ENCODE data around the gene NAA80. TPM values are rescaled to one million over a fixed set of nuclear protein-coding genes. Genes with fewer than 3 reads are reported as not detected.
A peak's percentile ranks its signal among the peaks of the same experiment; 100 is the strongest.

The NAA80 gene
- total RNA-seq, 2 experiments from 2014 or later = 41.5 to 49.4 TPM

DNA sequence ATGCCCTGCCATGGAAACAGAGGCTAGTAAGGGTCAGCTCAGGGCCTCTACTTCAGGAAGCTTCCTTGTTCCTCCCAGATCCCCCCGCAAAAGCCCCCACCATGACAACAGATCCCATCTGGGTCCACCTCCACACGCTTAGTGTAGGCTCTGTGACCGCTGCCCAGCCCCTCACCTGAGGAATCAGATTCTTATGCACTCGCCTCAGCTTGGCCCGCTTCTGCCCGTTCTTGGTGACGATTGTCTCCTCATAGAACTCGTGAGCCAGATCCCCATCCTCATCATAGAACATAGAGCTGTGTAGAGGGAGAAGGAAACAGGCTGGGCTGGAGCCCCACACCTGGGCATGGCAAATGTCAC is 27.0 kb upstream of the NAA80 start:
- Mint-ChIP-seq H3K4me3 (peak overlapping the region; percentile 13), H3K36me3 (ENCODE audit: low read depth) (peaks cover 27% of the 10 kb centered on the region), H3K27ac (no peak overlapping the region), H3K27me3 (no peaks in the 10 kb centered on the region), H3K9me3 (no peaks in the 10 kb centered on the region), H3K4me1 (peaks cover 35% of the 10 kb centered on the region)
- POLR2A ChIA-PET = interaction anchor here (31.7 kb wide), 1 partner anchor 16 kb away, joined by 704 read pairs; the partner anchor contains the start of genes CYB561D2, NPRL2, RASSF1 and TUSC2
- CTCF ChIA-PET = interaction anchor here (2.9 to 6.7 kb wide), 2 partner anchors 11 to 27 kb away, joined by 23 to 82 read pairs; partner anchors contain the start of genes HYAL3 and NAA80
- DNase-seq = no peak

DNA sequence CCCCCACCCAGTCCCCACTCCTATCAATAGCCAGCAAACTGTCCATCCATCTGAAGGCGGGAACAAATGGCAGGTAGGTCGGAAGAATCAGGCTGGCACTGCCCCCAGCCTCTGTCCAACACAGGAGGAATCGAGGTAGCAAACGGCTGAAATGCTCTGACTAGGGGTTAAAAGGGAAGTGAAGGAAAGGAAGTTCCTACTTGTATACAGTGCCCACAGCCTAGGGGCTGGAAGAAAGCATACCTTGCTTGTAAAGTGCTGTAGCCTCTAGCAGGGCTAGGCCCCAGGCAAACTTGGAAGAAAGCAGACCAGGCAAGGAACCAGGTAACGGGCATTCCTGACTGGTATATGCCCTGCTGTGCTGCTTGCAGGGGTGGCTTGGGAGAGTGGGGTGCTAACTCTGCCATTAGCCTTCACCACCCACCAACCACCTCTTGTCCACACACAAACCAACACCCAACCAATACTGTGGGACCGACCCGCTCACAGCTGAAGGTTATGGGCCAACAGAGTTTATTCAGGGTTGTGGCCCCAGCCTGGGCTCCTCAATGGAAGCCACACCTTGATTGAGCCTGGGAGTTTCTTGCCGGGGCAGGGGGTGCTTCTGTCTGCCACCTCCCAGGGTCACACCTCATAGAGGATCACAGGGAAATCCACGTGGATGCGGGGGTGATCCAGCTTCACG is 26.4 kb upstream of the NAA80 start:
- no peak for DNase-seq
- Mint-ChIP-seq H3K4me1 (peaks cover 31% of the 10 kb centered on the region), H3K27me3 (no peaks in the 10 kb centered on the region), H3K27ac (no peak overlapping the region), H3K4me3 (no peak overlapping the region), H3K36me3 (ENCODE audit: low read depth) (peaks cover 22% of the 10 kb centered on the region), H3K9me3 (no peaks in the 10 kb centered on the region)
- POLR2A ChIA-PET = interaction anchor here (31.7 kb wide), 1 partner anchor 17 kb away, joined by 704 read pairs; the partner anchor contains the start of genes CYB561D2, NPRL2, RASSF1 and TUSC2
- CTCF ChIA-PET = interaction anchor here (1.5 to 6.7 kb wide), 6 partner anchors 10 to 131 kb away, joined by 7 to 82 read pairs (median 10); partner anchors contain the start of genes HYAL1, HYAL3, IFRD2 and NAA80

DNA sequence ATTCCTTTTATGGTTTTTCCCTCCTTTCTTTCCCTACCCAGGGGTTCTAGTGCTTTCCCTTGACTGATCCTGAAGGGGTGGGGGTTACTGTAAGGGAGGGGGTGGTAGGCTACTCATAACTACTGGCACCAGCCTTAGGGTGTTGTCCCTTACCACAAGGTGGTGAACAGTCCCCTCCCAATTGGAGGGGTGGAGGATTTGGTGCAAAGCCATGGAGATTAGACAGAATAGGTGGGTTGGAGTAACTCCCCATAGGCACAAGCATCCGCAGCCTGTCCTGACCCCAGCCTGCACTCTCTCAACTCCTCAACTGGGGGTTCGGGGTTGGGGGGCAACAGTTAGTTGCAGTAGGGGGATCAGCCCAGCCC is 25.9 kb upstream of the NAA80 start:
- Mint-ChIP-seq H3K4me1 (peaks cover 35% of the 10 kb centered on the region), H3K27ac (no peak overlapping the region), H3K4me3 (no peak overlapping the region), H3K9me3 (no peaks in the 10 kb centered on the region), H3K27me3 (no peaks in the 10 kb centered on the region), H3K36me3 (ENCODE audit: low read depth) (peaks cover 17% of the 10 kb centered on the region)
- ChIA-PET POLR2A (interaction anchor here (1.8 to 31.7 kb wide), 3 partner anchors 18 to 33 kb away, joined by 8 to 704 read pairs (median 21); partner anchors contain the start of genes CYB561D2, HYAL3, IFRD2 and NAA80), CTCF (interaction anchor here (0.7 to 6.7 kb wide), 11 partner anchors 10 to 131 kb away, joined by 3 to 82 read pairs (median 7); partner anchors contain the start of genes HYAL1, HYAL3, IFRD2 and NAA80)
- no peak for DNase-seq

DNA sequence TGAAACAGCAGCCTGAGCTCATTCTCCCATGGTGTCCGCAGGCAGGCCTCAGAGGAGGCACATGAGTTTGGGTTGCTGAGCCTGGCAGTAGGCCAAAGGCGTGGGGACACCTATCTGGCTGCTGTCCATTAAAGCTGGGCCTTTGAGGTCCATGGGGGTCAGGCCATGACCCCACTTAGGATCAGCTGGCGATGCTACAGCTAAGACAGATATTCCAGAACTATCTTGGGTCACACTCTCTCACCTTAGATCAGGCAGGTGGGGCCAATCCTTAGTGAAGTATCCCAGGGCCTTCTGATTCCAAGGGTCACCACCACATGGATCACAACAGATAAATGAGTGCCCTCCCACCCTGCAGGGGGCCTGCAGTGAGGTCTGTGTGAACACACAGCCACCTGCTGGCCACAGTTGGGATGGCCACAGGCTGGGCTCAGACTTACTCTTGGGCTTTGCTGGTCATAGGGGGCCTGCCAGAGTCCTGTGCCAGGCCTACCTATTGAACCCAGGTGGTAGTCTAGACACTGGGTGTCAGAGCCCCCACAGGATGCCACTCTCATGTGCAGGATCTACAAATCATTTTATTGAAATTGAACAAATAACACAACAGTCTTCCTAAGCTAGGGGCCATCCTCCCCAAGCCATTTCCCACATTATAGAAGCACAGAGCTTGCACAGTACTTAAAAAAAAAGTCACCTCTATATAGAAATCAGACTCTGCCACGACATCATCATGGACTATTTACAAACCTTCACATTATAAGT is 25.3 kb upstream of the NAA80 start:
- CTCF ChIA-PET = interaction anchor here (0.6 to 6.7 kb wide), 23 partner anchors 10 to 130 kb away, joined by 3 to 82 read pairs (median 5); partner anchors contain the start of genes CYB561D2, GNAI2, HYAL1 and HYAL3
- Mint-ChIP-seq H3K4me1 (peaks cover 41% of the 10 kb centered on the region), H3K4me3 (no peak overlapping the region), H3K27ac (no peak overlapping the region), H3K9me3 (no peaks in the 10 kb centered on the region), H3K36me3 (ENCODE audit: low read depth) (peaks cover 12% of the 10 kb centered on the region), H3K27me3 (no peaks in the 10 kb centered on the region)
- POLR2A ChIA-PET = interaction anchor here (1.0 to 31.7 kb wide), 4 partner anchors 9 to 33 kb away, joined by 3 to 704 read pairs (median 14); partner anchors contain the start of genes CYB561D2, HYAL3, IFRD2 and NAA80
- DNase-seq = peak; percentile 69

DNA sequence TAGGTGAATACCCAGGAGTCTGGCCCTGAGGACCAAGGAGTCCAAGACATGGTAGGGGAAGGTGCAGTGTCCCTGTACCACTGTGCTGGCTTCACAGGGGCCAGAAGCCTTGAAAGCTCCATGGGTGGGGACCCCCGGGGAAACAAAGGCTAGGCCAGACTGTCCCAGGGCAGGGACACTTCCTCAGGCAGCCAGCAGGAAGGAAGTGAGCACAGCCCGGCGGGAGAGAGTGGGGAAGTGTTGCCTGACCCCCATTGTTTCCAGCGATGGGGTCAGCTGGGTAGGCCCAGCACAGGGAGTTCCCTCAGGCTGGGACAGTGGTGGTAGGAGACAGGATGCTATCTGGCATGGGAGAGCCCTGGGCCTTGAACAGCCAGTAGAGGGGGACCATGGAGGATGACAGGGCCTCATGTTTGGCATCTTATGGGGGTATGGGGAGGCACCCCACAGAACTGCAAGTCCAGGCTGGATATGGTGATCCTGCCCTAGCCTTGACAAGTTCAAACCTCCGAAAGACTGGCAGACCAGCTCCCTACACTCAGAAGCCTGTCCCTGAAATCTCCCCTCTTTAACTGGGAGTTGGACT is 24.5 kb upstream of the NAA80 start:
- Mint-ChIP-seq H3K4me3 (no peak overlapping the region), H3K27me3 (no peaks in the 10 kb centered on the region), H3K9me3 (no peaks in the 10 kb centered on the region), H3K36me3 (ENCODE audit: low read depth) (peaks cover 8% of the 10 kb centered on the region), H3K4me1 (peaks cover 48% of the 10 kb centered on the region), H3K27ac (peak overlapping the region; percentile 31)
- no peak for DNase-seq
- CTCF ChIA-PET = interaction anchor here (0.6 to 6.7 kb wide), 20 partner anchors 9 to 129 kb away, joined by 3 to 82 read pairs (median 6); partner anchors contain the start of genes CYB561D2, GNAI2, HYAL1 and HYAL3
- POLR2A ChIA-PET = interaction anchor here (1.0 to 31.7 kb wide), 4 partner anchors 9 to 32 kb away, joined by 3 to 704 read pairs (median 14); partner anchors contain the start of genes CYB561D2, HYAL3, IFRD2 and NAA80

DNA sequence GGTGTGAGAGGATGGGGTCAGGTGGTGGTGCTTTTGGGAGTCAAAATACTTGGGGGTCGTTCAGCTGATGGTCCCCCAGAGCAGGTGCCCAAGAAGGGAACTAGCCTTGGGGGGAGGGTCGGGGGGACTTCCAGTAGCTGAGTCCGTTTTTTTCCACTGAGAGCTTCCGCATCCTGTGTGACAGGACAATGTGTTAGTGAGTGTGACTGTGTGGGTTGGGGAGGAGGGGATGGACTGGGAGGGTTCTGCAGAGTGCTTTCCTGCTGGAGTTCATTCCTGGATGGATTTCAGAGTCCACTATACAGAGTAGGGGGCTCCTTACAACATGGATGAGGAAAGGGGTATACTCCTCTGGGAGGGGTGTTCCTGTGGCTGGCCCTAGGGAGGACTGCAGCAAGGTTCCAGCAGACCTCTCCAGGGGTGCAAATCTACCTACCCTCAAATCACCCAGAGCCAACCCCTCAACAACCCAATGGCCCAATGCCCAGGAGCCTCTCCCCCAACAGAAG is 23.9 kb upstream of the NAA80 start:
- H3K9me3 Mint-ChIP-seq = no peaks in the 10 kb centered on the region
- no peak overlapping the region for H3K4me3 Mint-ChIP-seq
- CTCF ChIA-PET = interaction anchor here (0.8 to 6.7 kb wide), 4 partner anchors 12 to 48 kb away, joined by 3 to 82 read pairs (median 36); partner anchors contain the start of genes HYAL3, IFRD2 and NAA80
- H3K36me3 Mint-ChIP-seq (ENCODE audit: low read depth) = peaks cover 2% of the 10 kb centered on the region
- H3K4me1 Mint-ChIP-seq = peaks cover 48% of the 10 kb centered on the region
- H3K27me3 Mint-ChIP-seq = no peaks in the 10 kb centered on the region
- POLR2A ChIA-PET = interaction anchor here (2.2 to 31.7 kb wide), 2 partner anchors 19 to 24 kb away, joined by 21 to 704 read pairs; partner anchors contain the start of genes CYB561D2, HYAL3, NAA80 and NPRL2
- no peak for DNase-seq
- peak overlapping the region; percentile 31 for H3K27ac Mint-ChIP-seq

DNA sequence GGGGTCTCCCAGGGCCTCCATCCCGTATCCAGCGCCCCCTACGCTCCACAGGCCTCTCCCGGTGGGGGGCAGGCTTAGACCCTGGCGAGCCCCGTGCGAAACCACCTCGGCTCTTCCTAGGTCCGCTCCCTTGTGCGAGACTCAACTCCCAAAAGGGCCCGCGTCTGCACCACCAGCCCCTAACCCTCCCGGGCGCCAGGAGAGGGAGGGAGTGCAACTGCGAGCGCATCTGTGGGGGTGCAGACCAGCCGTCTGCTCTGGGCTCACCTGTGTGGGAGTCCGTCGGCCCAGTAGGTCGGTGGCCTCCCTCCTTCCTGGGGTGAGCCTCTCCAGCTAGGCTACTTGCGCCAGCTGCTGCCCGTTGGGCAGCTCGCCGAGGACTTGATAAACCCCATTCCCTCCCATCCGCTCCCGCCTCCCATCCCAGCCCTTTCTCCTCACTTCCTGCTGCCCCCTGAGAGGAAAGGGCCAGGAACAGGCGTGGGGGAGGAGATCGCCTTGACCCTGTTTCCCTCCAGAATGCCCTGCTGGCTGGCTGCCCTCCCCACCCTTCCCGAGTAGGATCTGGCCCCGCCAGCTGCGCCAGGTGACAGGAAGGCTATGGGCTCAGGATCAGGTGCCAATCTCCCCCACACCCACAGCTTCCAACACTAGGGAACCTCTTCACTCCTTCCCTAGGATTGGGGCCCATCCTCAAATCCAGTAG is 23.3 kb upstream of the NAA80 start, which contains the start of gene HYAL2:
Gene HYAL2 (minus strand): TSS at position 360 of the 706 bp plus-strand sequence. CDS start 2,256 bp downstream, outside the sequence.
- CTCF ChIA-PET = interaction anchor here (0.8 to 6.7 kb wide), 3 partner anchors 13 to 48 kb away, joined by 3 to 82 read pairs (median 61); partner anchors contain the start of genes HYAL3 and NAA80
- H3K27me3 Mint-ChIP-seq = no peaks in the 10 kb centered on the region
- POLR2A ChIA-PET = interaction anchor here (1.1 to 31.7 kb wide), 3 partner anchors 20 to 76 kb away, joined by 3 to 704 read pairs (median 113); partner anchors contain the start of genes CYB561D2, HYAL3, NAA80 and NPRL2
- DNase-seq = no peak
- no peaks in the 10 kb centered on the region for H3K36me3 Mint-ChIP-seq (ENCODE audit: low read depth)
- H3K9me3 Mint-ChIP-seq = no peaks in the 10 kb centered on the region
- peaks cover 49% of the 10 kb centered on the region for H3K4me1 Mint-ChIP-seq
- peak within 1 kb of the TSS; percentile 72 for H3K4me3 Mint-ChIP-seq
- H3K27ac Mint-ChIP-seq = peak within 1 kb of the TSS; percentile 83

DNA sequence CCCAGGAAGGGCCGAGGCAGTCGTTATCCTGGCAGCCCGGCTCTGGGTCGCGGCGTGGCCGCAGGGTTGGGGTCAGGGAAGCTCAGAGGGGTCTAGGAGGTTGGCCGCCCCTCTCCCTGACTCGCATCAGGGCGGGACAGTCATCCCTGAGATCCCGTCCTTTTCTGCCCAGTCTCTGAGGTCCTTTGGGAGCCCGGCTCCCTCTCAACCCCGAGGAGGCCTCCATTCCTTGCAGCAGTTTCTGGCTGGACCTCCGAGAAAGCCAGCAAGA is 22.8 kb upstream of the NAA80 start:
- H3K4me1 Mint-ChIP-seq = peaks cover 48% of the 10 kb centered on the region
- no peaks in the 10 kb centered on the region for H3K9me3 Mint-ChIP-seq
- no peak for DNase-seq
- H3K27me3 Mint-ChIP-seq = no peaks in the 10 kb centered on the region
- H3K36me3 Mint-ChIP-seq (ENCODE audit: low read depth) = no peaks in the 10 kb centered on the region
- H3K27ac Mint-ChIP-seq = no peak overlapping the region
- ChIA-PET POLR2A (interaction anchor here (1.1 to 31.7 kb wide), 3 partner anchors 21 to 75 kb away, joined by 3 to 704 read pairs (median 113); partner anchors contain the start of genes CYB561D2, HYAL3, NAA80 and NPRL2), CTCF (interaction anchor here (0.9 to 6.7 kb wide), 5 partner anchors 13 to 75 kb away, joined by 3 to 82 read pairs (median 6); partner anchors contain the start of genes HYAL3, NAA80 and RASSF1)
- H3K4me3 Mint-ChIP-seq = peak overlapping the region; percentile 37

DNA sequence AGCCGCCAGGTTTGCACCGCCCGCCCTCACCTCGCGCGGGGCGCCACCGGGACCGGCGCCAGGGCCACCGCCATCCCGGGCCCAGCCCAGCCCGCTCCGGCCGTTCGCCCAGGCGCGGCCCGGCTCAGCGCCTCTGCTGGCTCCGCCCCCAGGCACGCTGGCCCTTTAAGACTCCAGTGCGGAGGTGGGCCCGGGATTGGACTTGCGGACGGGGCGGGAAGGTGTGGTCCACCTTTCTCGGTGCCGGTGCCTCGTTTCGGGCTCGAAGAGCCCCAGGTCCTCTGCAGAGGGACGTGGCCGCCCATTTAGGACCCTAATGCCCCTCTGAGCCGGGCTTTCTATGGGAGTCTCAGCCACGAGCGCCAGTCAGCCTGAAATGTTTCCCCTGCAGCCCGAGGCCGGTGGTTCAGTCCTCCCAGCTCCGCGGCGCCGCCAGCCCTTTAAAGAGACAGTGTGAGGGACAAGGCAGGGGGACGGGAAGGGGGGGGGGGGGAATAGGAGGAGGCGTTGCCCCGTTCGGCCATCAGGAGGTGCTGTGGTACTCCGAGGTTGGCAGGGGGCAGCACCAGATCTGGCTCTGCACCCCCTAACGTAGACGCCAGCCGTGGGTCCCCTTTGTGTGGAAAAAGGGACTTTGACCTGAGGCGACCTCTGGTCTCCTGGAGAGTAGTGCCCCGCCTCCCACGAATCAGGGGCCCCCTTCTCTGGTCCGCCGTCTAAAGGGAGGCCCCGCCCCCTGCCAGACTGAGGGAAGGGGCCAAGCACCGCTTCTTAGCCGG is 22.3 kb upstream of the NAA80 start:
- no peaks in the 10 kb centered on the region for H3K36me3 Mint-ChIP-seq (ENCODE audit: low read depth)
- H3K4me1 Mint-ChIP-seq = peaks cover 48% of the 10 kb centered on the region
- peak overlapping the region; percentile 83 for H3K27ac Mint-ChIP-seq
- H3K9me3 Mint-ChIP-seq = no peaks in the 10 kb centered on the region
- no peaks in the 10 kb centered on the region for H3K27me3 Mint-ChIP-seq
- DNase-seq = peak; percentile 85
- peak overlapping the region; percentile 72 for H3K4me3 Mint-ChIP-seq
- CTCF ChIA-PET = interaction anchor here (0.6 to 6.7 kb wide), 7 partner anchors 14 to 125 kb away, joined by 3 to 82 read pairs (median 5); partner anchors contain the start of genes HYAL3, NAA80 and RASSF1
- POLR2A ChIA-PET = interaction anchor here (1.1 to 31.7 kb wide), 3 partner anchors 21 to 75 kb away, joined by 3 to 704 read pairs (median 113); partner anchors contain the start of genes CYB561D2, HYAL3, NAA80 and NPRL2

DNA sequence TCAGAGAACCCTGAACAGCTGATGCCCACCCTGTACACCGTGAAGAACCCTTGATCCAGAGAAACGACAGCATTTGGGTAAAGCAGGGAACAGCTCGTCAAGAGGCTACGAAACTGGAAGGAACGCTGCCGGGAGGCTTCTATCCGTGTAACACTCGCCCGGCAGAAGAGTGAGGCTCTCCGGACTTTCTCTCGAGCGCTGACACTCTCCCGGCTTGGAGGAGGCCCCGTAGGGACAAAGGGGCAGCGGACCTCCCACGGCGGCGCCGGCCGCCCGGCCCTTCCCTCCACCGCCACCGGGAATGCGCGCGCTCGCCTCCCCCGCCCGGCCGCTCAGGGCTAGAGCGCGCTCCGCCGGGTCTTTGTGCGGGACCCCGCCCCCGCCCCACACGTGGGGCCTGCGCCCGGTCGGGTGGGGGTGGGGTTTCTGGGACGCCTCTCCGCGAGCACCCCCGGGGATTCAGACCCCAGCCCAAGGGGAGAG is 21.7 kb upstream of the NAA80 start:
- H3K27me3 Mint-ChIP-seq = no peaks in the 10 kb centered on the region
- ChIA-PET CTCF (interaction anchor here (0.6 to 6.7 kb wide), 7 partner anchors 14 to 124 kb away, joined by 3 to 82 read pairs (median 5); partner anchors contain the start of genes HYAL3, NAA80 and RASSF1), POLR2A (interaction anchor here (9.6 to 31.7 kb wide), 2 partner anchors 22 kb away, joined by 113 to 704 read pairs; partner anchors contain the start of genes CYB561D2, HYAL3, NAA80 and NPRL2)
- peaks cover 4% of the 10 kb centered on the region for H3K36me3 Mint-ChIP-seq (ENCODE audit: low read depth)
- peak overlapping the region; percentile 69 for H3K27ac Mint-ChIP-seq
- peak; percentile 71 for DNase-seq
- peaks cover 52% of the 10 kb centered on the region for H3K4me1 Mint-ChIP-seq
- H3K9me3 Mint-ChIP-seq = no peaks in the 10 kb centered on the region
- H3K4me3 Mint-ChIP-seq = peak overlapping the region; percentile 86

All from activated CD4-positive, alpha-beta memory T cell treated with anti-CD3 and anti-CD28 coated beads, Interleukin-2, amount 10 ng/mL, durations not matched to agents 7 days and 5 days (primary cell).